DND-41 (cell line): ENCODE data around the gene EDN2.

Experiments
- CTCF ChIP-seq: IDR thresholded peaks from 2 replicates; pipeline ENCODE4 v1.5.1; 2012; ENCODE audit warnings: borderline replicate concordance, low read length, moderate library complexity, mild to moderate bottlenecking; ENCODE audit not compliant: poor library complexity, severe bottlenecking; ENCODE audit errors: extremely low read depth
- EZH2 ChIP-seq: IDR thresholded peaks from 3 replicates; pipeline ENCODE4 v1.6.1; 2012; ENCODE audit warnings: borderline replicate concordance, low read depth, mild to moderate bottlenecking, moderate library complexity, low read length, inconsistent platforms; ENCODE audit not compliant: severe bottlenecking

GRCh38 chr1:41476807-41477361 is 7.6 kb downstream of the EDN2 start:
- no peak for TF ChIP-seq CTCF
- no peak for TF ChIP-seq EZH2
